GM23338 (cell line): ENCODE data around the gene PER1. TPM values are rescaled to one million over a fixed set of nuclear protein-coding genes. Genes with fewer than 3 reads are reported as not detected.

Experiments used
- CREB1 ChIP-seq: fragments of 250-450 bp; sonication (Bioruptor Pico); IDR thresholded peaks from 2 replicates; pipeline ENCODE4 v1.5.0; 2020; ENCODE audit warnings: low read depth, mild to moderate bottlenecking, moderate library complexity
- EZH2phosphoT487 ChIP-seq: fragments of 200-600 bp; sonication (generic); IDR thresholded peaks from one replicate; pipeline ENCODE4 v1.8.1; 2018; ENCODE audit warnings: antibody characterized with exemption; ENCODE audit not compliant: unreplicated experiment
- NANOG ChIP-seq: IDR thresholded peaks from 2 replicates; pipeline ENCODE4 v1.6.1; 2016; ENCODE audit warnings: antibody characterized with exemption, borderline replicate concordance
- POLR2AphosphoS5 ChIP-seq: IDR thresholded peaks from 2 replicates; pipeline ENCODE4 v1.6.1; 2016; ENCODE audit warnings: antibody characterized with exemption, low read depth
- ZNF114 ChIP-seq: fragments of 250-450 bp; sonication (Bioruptor Pico); IDR thresholded peaks from 2 replicates; pipeline ENCODE4 v1.5.0; 2020; ENCODE audit warnings: mild to moderate bottlenecking, moderate library complexity
- ZNF331 ChIP-seq: fragments of 250-450 bp; sonication (Bioruptor Pico); IDR thresholded peaks from 2 replicates; pipeline ENCODE4 v1.5.0; 2020; ENCODE audit warnings: low read depth, mild to moderate bottlenecking, moderate library complexity
- polyA plus RNA-seq: library from polyadenylated mRNA; unstranded; fragments of >200 nt; fragmentation: Nextera tagmentation; extraction: Ambion mirVana; gene quantifications from 2 replicates; pipeline ENCODE4 v1.2.1, GENCODE V29; 2016
- total RNA-seq: library from RNA; depleted of rRNA; stranded (reverse); fragments of >200 nt; shearing (Covaris generic); gene quantifications from 2 replicates; pipeline ENCODE4 v1.2.3, GENCODE V29; 2014
- TF ChIP-seq, protein P1 (sequence below): fragments of 250-450 bp; sonication (Bioruptor Pico); IDR thresholded peaks from 2 replicates; pipeline ENCODE4 v1.5.0; 2020; ENCODE audit warnings: mild to moderate bottlenecking, moderate library complexity
- TF ChIP-seq, protein P2 (sequence below), 2 experiments: fragments of 200-600 bp in 1 of 2; sonication (generic) in 1 of 2; conservative IDR thresholded peaks; 2 replicates each; pipeline versions ENCODE4 v1.5.1 to v1.6.1; 2016 to 2017; ENCODE audit warnings: antibody characterized with exemption in 2 of 2, low read depth in 2 of 2, mild to moderate bottlenecking in 2 of 2, moderate library complexity in 1 of 2

PER1 gene
- total and polyA plus RNA-seq, 2 experiments from 2014 or later: 12.2 to 36.1 TPM

GRCh38 chr17:8109661-8110455 is 42.3 kb downstream of the PER1 start (continued):
- TF ChIP-seq, protein P1, sequence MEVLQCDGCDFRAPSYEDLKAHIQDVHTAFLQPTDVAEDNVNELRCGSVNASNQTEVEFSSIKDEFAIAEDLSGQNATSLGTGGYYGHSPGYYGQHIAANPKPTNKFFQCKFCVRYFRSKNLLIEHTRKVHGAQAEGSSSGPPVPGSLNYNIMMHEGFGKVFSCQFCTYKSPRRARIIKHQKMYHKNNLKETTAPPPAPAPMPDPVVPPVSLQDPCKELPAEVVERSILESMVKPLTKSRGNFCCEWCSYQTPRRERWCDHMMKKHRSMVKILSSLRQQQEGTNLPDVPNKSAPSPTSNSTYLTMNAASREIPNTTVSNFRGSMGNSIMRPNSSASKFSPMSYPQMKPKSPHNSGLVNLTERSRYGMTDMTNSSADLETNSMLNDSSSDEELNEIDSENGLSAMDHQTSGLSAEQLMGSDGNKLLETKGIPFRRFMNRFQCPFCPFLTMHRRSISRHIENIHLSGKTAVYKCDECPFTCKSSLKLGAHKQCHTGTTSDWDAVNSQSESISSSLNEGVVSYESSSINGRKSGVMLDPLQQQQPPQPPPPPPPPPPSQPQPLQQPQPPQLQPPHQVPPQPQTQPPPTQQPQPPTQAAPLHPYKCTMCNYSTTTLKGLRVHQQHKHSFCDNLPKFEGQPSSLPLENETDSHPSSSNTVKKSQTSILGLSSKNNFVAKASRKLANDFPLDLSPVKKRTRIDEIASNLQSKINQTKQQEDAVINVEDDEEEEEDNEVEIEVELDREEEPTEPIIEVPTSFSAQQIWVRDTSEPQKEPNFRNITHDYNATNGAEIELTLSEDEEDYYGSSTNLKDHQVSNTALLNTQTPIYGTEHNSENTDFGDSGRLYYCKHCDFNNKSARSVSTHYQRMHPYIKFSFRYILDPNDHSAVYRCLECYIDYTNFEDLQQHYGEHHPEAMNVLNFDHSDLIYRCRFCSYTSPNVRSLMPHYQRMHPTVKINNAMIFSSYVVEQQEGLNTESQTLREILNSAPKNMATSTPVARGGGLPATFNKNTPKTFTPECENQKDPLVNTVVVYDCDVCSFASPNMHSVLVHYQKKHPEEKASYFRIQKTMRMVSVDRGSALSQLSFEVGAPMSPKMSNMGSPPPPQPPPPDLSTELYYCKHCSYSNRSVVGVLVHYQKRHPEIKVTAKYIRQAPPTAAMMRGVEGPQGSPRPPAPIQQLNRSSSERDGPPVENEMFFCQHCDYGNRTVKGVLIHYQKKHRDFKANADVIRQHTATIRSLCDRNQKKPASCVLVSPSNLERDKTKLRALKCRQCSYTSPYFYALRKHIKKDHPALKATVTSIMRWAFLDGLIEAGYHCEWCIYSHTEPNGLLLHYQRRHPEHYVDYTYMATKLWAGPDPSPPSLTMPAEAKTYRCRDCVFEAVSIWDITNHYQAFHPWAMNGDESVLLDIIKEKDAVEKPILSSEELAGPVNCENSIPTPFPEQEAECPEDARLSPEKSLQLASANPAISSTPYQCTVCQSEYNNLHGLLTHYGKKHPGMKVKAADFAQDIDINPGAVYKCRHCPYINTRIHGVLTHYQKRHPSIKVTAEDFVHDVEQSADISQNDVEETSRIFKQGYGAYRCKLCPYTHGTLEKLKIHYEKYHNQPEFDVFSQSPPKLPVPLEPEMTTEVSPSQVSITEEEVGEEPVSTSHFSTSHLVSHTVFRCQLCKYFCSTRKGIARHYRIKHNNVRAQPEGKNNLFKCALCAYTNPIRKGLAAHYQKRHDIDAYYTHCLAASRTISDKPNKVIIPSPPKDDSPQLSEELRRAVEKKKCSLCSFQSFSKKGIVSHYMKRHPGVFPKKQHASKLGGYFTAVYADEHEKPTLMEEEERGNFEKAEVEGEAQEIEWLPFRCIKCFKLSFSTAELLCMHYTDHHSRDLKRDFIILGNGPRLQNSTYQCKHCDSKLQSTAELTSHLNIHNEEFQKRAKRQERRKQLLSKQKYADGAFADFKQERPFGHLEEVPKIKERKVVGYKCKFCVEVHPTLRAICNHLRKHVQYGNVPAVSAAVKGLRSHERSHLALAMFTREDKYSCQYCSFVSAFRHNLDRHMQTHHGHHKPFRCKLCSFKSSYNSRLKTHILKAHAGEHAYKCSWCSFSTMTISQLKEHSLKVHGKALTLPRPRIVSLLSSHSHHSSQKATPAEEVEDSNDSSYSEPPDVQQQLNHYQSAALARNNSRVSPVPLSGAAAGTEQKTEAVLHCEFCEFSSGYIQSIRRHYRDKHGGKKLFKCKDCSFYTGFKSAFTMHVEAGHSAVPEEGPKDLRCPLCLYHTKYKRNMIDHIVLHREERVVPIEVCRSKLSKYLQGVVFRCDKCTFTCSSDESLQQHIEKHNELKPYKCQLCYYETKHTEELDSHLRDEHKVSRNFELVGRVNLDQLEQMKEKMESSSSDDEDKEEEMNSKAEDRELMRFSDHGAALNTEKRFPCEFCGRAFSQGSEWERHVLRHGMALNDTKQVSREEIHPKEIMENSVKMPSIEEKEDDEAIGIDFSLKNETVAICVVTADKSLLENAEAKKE (CRISPR knock-in tag): no peak
- TF ChIP-seq CREB1 (CRISPR knock-in tag): 0 out of 2 replicates have a peak, but pooled peaks have one; percentile 20
- no peak for TF ChIP-seq ZNF114 (CRISPR knock-in tag)
- TF ChIP-seq EZH2phosphoT487: no peak
- no peak for TF ChIP-seq NANOG
- TF ChIP-seq POLR2AphosphoS5: no peak
- no peak for TF ChIP-seq ZNF331 (CRISPR knock-in tag)
- TF ChIP-seq, protein P2, sequence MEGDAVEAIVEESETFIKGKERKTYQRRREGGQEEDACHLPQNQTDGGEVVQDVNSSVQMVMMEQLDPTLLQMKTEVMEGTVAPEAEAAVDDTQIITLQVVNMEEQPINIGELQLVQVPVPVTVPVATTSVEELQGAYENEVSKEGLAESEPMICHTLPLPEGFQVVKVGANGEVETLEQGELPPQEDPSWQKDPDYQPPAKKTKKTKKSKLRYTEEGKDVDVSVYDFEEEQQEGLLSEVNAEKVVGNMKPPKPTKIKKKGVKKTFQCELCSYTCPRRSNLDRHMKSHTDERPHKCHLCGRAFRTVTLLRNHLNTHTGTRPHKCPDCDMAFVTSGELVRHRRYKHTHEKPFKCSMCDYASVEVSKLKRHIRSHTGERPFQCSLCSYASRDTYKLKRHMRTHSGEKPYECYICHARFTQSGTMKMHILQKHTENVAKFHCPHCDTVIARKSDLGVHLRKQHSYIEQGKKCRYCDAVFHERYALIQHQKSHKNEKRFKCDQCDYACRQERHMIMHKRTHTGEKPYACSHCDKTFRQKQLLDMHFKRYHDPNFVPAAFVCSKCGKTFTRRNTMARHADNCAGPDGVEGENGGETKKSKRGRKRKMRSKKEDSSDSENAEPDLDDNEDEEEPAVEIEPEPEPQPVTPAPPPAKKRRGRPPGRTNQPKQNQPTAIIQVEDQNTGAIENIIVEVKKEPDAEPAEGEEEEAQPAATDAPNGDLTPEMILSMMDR (conservative IDR thresholded peaks at IDR 0.05; ENCODE audit: low read depth in 2 of 2): peak; percentile 70 to 94
